Neural crest cell (in vitro differentiated cells): ENCODE results near the gene ADRM1. TPM values are rescaled to one million over a fixed set of nuclear protein-coding genes. Genes with fewer than 3 reads are reported as not detected.

Experiments
- DNase-seq: peaks from one replicate; pipeline ENCODE4 v3.0.0; 2021; ENCODE audit warnings: low read depth, mixed read lengths, low spot score
- H3K27ac Mint-ChIP-seq: one replicate; pipeline ENCODE4 v1.8.0; 2021; ENCODE audit warnings: mild to moderate bottlenecking, mixed read lengths; ENCODE audit not compliant: unreplicated experiment
- H3K27me3 Mint-ChIP-seq: 2 replicates; pipeline ENCODE4 v1.8.0; 2021; ENCODE audit warnings: low read depth, mild to moderate bottlenecking, mixed read lengths
- H3K36me3 Mint-ChIP-seq: 2 replicates; pipeline ENCODE4 v1.8.0; 2021; ENCODE audit warnings: low read depth, mild to moderate bottlenecking, mixed read lengths
- H3K4me1 Mint-ChIP-seq: 2 replicates; pipeline ENCODE4 v1.8.0; 2021; ENCODE audit warnings: mixed read lengths
- H3K4me3 Mint-ChIP-seq: one replicate; pipeline ENCODE4 v1.8.0; 2021; ENCODE audit warnings: mild to moderate bottlenecking, mixed read lengths
- H3K9me3 Mint-ChIP-seq: 2 replicates; pipeline ENCODE4 v1.8.0; 2021; ENCODE audit warnings: mixed read lengths
- total RNA-seq: library from RNA; stranded (reverse); gene quantifications from 2 replicates; pipeline ENCODE4 v1.2.1, GENCODE V29; 2021
- TF ChIP-seq, protein P1 (sequence below): fragments of 200-600 bp; sonication (generic); conservative IDR thresholded peaks from 2 replicates; pipeline ENCODE4 v1.5.0; 2021; ENCODE audit warnings: antibody characterized with exemption, mild to moderate bottlenecking

ADRM1 gene
- total RNA-seq, 1 donor from 2014 or later = 98.8 TPM

DNA sequence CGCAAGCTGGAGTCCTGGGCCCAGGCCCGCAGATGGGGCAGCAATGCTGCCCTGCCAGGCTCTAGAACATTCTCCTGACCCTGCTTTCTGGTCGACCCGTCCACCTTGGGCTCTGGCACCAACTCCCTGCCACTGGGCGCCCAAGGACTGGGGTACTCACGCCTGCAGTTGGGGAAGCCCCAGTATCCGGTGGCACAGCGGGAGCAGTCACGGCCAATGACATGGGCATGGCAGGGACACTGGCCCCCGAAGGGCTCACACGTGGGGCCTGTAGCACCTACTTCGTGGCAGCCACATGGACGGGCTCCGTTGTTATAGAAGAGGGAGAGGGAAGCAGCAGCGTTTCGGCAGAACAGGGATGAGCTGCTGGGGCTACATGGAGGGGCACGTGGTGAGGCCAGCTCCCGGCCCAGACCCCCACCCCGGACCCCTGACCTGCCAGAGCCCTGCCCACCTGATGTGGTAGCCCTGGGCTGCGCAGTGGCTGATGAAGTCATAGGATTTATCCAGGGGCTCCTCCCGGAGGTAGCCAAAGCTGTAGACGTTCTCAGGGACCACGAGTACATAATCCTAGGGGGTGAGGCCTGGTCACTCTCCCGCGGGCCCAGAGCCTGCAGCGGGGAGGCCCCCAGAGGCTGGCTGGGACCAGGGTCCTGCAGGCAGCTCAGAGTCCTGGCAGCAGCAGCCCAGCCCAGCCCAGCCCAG lies 26.0 kb downstream of the ADRM1 start:
- Mint-ChIP-seq H3K4me3 (no peak overlapping the region), H3K9me3 (no peaks in the 10 kb centered on the region), H3K27ac (no peak overlapping the region), H3K36me3 (peaks cover 5% of the 10 kb centered on the region), H3K27me3 (no peaks in the 10 kb centered on the region), H3K4me1 (no peaks in the 10 kb centered on the region)
- DNase-seq = no peak
- TF ChIP-seq, protein P1, sequence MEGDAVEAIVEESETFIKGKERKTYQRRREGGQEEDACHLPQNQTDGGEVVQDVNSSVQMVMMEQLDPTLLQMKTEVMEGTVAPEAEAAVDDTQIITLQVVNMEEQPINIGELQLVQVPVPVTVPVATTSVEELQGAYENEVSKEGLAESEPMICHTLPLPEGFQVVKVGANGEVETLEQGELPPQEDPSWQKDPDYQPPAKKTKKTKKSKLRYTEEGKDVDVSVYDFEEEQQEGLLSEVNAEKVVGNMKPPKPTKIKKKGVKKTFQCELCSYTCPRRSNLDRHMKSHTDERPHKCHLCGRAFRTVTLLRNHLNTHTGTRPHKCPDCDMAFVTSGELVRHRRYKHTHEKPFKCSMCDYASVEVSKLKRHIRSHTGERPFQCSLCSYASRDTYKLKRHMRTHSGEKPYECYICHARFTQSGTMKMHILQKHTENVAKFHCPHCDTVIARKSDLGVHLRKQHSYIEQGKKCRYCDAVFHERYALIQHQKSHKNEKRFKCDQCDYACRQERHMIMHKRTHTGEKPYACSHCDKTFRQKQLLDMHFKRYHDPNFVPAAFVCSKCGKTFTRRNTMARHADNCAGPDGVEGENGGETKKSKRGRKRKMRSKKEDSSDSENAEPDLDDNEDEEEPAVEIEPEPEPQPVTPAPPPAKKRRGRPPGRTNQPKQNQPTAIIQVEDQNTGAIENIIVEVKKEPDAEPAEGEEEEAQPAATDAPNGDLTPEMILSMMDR = no peak

DNA sequence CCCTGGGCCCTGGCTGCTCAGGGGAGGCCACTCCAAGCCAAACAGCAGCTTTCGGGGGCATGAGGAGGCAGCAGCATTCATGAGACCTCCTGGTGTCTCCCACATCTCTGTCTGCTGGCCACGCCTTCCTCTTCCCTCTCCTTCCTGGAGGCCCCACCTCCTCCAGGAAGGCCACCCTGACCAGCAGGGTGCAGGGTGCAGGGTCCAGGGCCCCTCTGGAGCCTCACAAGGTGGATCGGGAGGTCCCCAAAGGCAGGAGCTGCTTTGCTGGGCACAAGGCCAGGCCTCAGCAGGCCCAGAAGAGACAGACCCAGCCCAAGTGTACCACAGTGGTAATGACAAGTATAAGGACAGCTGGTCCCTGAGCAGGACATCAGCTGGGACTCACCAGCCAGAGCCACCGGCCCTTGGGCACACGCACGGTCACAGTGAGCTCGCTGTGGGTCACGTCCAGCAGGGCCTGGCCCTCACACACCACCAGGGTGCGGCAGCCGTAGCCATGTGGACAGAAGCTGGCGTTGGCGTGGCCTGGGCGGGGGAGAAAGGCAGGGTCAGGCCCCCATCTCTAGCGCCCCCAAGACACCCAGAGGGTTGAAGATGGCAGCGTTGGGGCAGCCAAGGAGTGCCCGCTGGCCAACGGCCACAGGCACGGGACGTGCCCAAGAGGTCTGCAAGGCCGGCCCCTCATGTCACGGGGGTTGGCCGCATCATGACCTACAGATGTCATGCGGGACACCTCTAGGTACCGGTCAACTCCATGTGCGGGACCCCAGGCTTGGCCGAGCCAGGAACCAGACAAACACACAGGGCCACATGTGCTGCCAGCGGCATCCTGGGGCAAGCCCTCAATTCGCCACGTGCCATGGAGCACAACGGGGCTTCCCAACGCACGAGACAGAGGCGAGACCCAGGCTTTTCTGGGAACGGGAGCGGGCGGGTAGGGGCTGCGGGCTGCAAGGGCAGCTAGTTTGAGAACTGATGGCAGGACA lies 26.9 kb downstream of the ADRM1 start:
- DNase-seq = no peak
- H3K4me3 Mint-ChIP-seq = no peak overlapping the region
- TF ChIP-seq, protein P1 = no peak
- no peaks in the 10 kb centered on the region for H3K9me3 Mint-ChIP-seq
- no peaks in the 10 kb centered on the region for H3K4me1 Mint-ChIP-seq
- peaks cover 4% of the 10 kb centered on the region for H3K36me3 Mint-ChIP-seq
- H3K27ac Mint-ChIP-seq = no peak overlapping the region
- no peaks in the 10 kb centered on the region for H3K27me3 Mint-ChIP-seq

DNA sequence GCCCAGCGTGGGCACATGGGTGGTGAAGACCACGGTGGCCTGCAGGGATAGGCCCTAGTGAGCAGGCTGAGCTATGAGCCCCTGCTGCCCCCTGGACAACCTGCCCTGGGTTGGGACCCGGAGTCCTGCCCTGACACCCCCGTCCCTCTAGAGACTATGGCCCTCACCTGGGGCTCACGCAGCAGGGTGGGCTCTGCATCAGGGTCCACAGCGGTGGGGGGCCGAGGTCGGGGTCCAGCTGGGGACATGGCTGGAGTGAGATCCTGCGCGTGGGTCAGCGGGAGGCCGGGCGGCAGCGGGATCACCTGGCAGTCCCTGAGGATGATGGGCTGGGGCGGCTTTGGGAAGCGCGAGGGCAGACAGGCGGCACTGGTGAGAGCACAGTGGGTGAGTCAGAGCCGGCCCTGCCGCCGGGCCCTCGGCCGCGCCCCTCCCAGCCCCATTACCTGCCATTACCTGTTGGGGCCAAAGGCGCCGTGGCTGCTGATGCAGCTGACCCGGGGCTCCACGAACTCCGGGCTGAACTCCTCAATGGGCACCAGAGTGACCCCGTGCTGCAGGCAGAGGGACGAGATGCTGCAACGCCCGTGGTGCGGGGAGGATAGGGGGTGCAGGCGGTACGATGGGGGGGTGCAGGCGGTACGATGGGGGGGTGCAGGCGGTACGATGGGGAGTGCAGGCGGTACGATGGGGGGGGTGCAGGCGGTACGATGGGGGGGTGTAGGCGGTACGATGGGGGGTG lies 27.9 kb downstream of the ADRM1 start:
- TF ChIP-seq, protein P1 = no peak
- Mint-ChIP-seq H3K36me3 (no peaks in the 10 kb centered on the region), H3K9me3 (no peaks in the 10 kb centered on the region), H3K4me1 (no peaks in the 10 kb centered on the region), H3K27me3 (no peaks in the 10 kb centered on the region), H3K27ac (no peak overlapping the region), H3K4me3 (no peak overlapping the region)
- DNase-seq = no peak

DNA sequence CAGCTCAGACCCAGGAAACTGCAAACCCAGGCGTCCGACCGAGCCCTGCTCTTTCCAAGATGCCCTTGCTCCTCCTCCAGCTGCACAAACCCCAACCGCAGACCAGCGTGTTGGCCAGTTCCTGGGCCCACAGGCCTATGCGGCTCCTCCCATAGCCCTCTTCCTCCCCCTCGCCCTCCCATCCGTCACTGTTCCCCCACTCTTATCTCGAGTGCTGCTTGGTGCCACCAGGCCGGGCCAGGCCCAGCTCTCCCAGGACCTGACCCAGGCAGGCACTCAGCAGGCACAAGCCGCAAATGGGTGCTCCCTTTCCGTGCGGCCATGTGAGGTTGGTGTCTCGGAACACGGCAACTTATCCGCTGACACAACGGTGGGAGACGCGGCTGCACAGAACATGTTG lies 28.6 kb downstream of the ADRM1 start:
- Mint-ChIP-seq H3K27ac (peak overlapping the region; percentile 71), H3K9me3 (no peaks in the 10 kb centered on the region), H3K36me3 (no peaks in the 10 kb centered on the region), H3K4me1 (no peaks in the 10 kb centered on the region), H3K4me3 (no peak overlapping the region), H3K27me3 (no peaks in the 10 kb centered on the region)
- TF ChIP-seq, protein P1 = no peak
- DNase-seq = no peak

DNA sequence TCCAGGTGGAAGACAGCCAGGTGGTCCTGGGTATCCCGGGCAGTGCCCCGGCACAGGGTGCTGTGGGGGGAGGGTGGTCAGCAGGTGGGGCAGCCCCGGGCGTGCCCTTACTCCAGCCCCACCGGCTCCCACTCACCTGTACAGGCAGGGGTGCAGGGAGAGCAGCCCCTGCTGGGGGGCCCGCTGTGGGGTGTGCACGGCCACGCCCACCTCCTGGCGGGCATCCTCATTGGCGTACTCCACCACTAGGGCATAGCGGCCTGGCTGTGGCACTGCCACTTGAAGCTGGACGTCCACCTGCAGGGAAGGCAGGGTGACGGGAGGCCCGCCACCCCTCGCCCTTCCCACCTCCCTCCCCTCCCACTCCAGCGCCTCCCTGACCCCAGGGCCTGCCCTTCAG lies 29.6 kb downstream of the ADRM1 start:
- no peaks in the 10 kb centered on the region for H3K9me3 Mint-ChIP-seq
- no peak overlapping the region for H3K4me3 Mint-ChIP-seq
- no peak for DNase-seq
- no peaks in the 10 kb centered on the region for H3K4me1 Mint-ChIP-seq
- H3K27ac Mint-ChIP-seq = peak overlapping the region; percentile 57
- no peaks in the 10 kb centered on the region for H3K27me3 Mint-ChIP-seq
- TF ChIP-seq, protein P1 = no peak
- H3K36me3 Mint-ChIP-seq = no peaks in the 10 kb centered on the region
